BJ (cell line): Measurements from ENCODE around the gene TNNT3. TPM values are rescaled to one million over a fixed set of nuclear protein-coding genes. Genes with fewer than 3 reads are reported as not detected.

Experiments used
- CTCF ChIA-PET: fragments of 350-600 bp; formaldehyde crosslinking; extraction: SDS; loops from one replicate; lab custom pipeline; 2021; ENCODE audit warnings: antibody characterized with exemption, inconsistent platforms; lab: Yijun Ruan, JAX
- POLR2A ChIA-PET: fragments of 300-600 bp; sonication (Branson Sonifier 250); formaldehyde crosslinking; extraction: SDS; loops from one replicate; lab custom pipeline; 2021; ENCODE audit warnings: antibody characterized with exemption; lab: Charles Lee
- DNase-seq: peaks from one replicate; pipeline ENCODE4 v3.0.0-alpha.2; 2011; ENCODE audit warnings: low read depth
- H3K27me3 ChIP-seq: 2 replicates; pipeline ENCODE4 v1.6.0; 2011; ENCODE audit warnings: low read length; ENCODE audit not compliant: control insufficient read depth, insufficient read depth
- H3K36me3 ChIP-seq: 2 replicates; pipeline ENCODE4 v1.5.1; 2011; ENCODE audit warnings: low read length; ENCODE audit not compliant: control insufficient read depth, insufficient read depth
- H3K4me3 ChIP-seq: 2 replicates; pipeline ENCODE4 v1.5.1; 2011; ENCODE audit warnings: low read depth, mild to moderate bottlenecking, control low read depth, low read length
- CTCF ChIP-seq: IDR thresholded peaks from 2 replicates; pipeline ENCODE4 v1.5.1; 2011; ENCODE audit warnings: low read depth, mild to moderate bottlenecking, control low read depth, inconsistent platforms, low read length, moderate library complexity; ENCODE audit not compliant: insufficient read depth
- polyA plus RNA-seq: library from polyadenylated mRNA; depleted of rRNA; stranded (reverse); fragments of >200 nt; gene quantifications from 2 replicates; pipeline ENCODE4 v1.2.3, GENCODE V29; 2011

TNNT3 gene
- polyA plus RNA-seq, 1 experiment = not detected

GRCh38 chr11:1922481-1923081 is 3.1 kb downstream of the TNNT3 start:
- H3K4me3 ChIP-seq = no peak overlapping the region
- H3K36me3 ChIP-seq = no peaks in the 10 kb centered on the region
- POLR2A ChIA-PET = no interaction called here
- no peak for DNase-seq
- no peaks in the 10 kb centered on the region; the same call in none of the 2 replicates for H3K27me3 ChIP-seq
- CTCF ChIA-PET = interaction anchor here (1.0 to 3.3 kb wide), 5 partner anchors 40 to 228 kb away, joined by 3 to 20 read pairs (median 6); partner anchors contain the start of gene IGF2
- no peak for TF ChIP-seq CTCF

GRCh38 chr11:1923201-1923956 is 3.9 kb downstream of the TNNT3 start:
- Histone ChIP-seq H3K36me3 (no peaks in the 10 kb centered on the region), H3K4me3 (no peak overlapping the region), H3K27me3 (no peaks in the 10 kb centered on the region; the same call in none of the 2 replicates)
- ChIA-PET POLR2A (no interaction called here), CTCF (interaction anchor here (2.2 to 3.3 kb wide), 3 partner anchors 41 to 228 kb away, joined by 6 to 20 read pairs (median 6); no protein-coding TSS in a partner anchor)
- TF ChIP-seq CTCF = no peak
- no peak for DNase-seq

- ChIA-PET CTCF (interaction anchor here (1.7 kb wide), 1 partner anchor 40 kb away, joined by 3 read pairs; no protein-coding TSS in a partner anchor), POLR2A (no interaction called here)
- no peak overlapping the region for H3K4me3 ChIP-seq
- no peak for DNase-seq
- no peaks in the 10 kb centered on the region for H3K36me3 ChIP-seq
- no peak for TF ChIP-seq CTCF
- H3K27me3 ChIP-seq = no peaks in the 10 kb centered on the region; the same call in none of the 2 replicates
Observed at GRCh38 chr11:1924181-1924580, 4.7 kb downstream of the TNNT3 start.

- TF ChIP-seq CTCF = no peak
- POLR2A ChIA-PET = no interaction called here
- no peak overlapping the region for H3K4me3 ChIP-seq
- no peaks in the 10 kb centered on the region; the same call in none of the 2 replicates for H3K27me3 ChIP-seq
- H3K36me3 ChIP-seq = no peaks in the 10 kb centered on the region
- CTCF ChIA-PET = interaction anchor here (1.7 kb wide), 1 partner anchor 41 kb away, joined by 3 read pairs; no protein-coding TSS in a partner anchor
- DNase-seq = no peak
Observed at GRCh38 chr11:1924646-1925372, 5.3 kb downstream of the TNNT3 start.
